Measurements from ENCODE around the gene POGLUT3.

Gene POGLUT3

DNA sequence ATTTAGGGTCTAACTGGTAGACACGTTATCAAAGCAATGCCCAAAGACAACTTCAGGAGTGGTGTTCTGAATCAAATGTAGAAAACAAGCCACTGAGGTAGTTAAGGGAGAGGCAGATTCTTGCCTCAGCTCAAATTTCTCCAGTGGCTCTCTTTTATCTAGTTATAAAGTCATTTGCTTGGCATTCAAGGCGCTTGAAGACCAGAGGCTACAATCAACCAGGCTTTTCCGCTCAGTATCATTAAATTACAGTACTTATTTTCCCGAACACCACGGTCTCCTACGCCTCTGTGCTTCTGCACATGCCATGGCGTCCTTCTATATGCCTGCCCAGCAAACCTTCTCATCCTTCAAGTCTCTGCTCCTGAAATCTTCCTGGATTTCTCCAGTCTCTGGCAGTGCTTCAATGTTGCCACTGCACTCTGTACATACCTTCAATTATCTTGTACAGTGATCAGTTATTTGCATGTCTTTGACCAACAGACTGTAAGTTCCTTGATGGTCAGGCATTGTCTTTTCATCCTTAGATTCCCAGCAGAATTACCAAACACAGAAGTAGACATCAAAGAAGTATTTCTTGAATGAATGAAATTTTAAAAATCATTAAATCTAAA lies 1.4 kb downstream of the POGLUT3 start:
- no peak for DNase-seq (ENCODE audit: low read depth)
- peak overlapping the region; percentile 57 for H3K4me3 ChIP-seq (ENCODE audit: control insufficient read depth, low read depth, low read length)
- TF ChIP-seq CTCF (IDR thresholded peaks at IDR 0.05; ENCODE audit: control insufficient read depth, insufficient read depth, low read depth, low read length, missing control alignments): no peak

GRCh38 chr11:108495326-108495725 lies 2.9 kb downstream of the POGLUT3 start:
- DNase-seq (ENCODE audit: low read depth): no peak
- no peak overlapping the region for H3K4me3 ChIP-seq (ENCODE audit: control insufficient read depth, low read depth, low read length)
- no peak for TF ChIP-seq CTCF (IDR thresholded peaks at IDR 0.05; ENCODE audit: control insufficient read depth, insufficient read depth, low read depth, low read length, missing control alignments)

DNA sequence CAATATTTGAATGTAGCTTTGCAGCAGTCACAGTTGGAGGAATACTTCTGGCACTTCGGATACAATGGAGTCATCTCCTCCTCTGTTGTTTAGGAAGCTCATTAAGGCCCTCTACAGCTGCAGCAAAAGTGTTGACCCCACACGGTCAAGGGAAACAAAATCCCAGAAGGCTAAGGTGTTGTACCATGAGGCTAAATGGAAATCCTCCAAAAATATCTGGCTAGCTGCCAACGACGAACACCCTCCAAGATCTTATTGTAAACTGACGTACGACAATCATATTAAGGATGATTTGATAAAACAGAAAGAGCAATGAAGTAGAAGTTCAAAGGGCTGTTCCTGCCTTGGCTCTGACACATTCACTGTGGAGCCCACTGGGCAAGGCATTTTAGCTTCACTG lies 4.0 kb downstream of the POGLUT3 start:
- no peak for DNase-seq (ENCODE audit: low read depth)
- no peak for TF ChIP-seq CTCF (IDR thresholded peaks at IDR 0.05; ENCODE audit: control insufficient read depth, insufficient read depth, low read depth, low read length, missing control alignments)
- H3K4me3 ChIP-seq (ENCODE audit: control insufficient read depth, low read depth, low read length): no peak overlapping the region

GRCh38 chr11:108491936-108492335 lies 6.2 kb downstream of the POGLUT3 start:
- H3K4me3 ChIP-seq (ENCODE audit: control insufficient read depth, low read depth, low read length): no peak overlapping the region
- TF ChIP-seq CTCF (IDR thresholded peaks at IDR 0.05; ENCODE audit: control insufficient read depth, insufficient read depth, low read depth, low read length, missing control alignments): no peak

DNA sequence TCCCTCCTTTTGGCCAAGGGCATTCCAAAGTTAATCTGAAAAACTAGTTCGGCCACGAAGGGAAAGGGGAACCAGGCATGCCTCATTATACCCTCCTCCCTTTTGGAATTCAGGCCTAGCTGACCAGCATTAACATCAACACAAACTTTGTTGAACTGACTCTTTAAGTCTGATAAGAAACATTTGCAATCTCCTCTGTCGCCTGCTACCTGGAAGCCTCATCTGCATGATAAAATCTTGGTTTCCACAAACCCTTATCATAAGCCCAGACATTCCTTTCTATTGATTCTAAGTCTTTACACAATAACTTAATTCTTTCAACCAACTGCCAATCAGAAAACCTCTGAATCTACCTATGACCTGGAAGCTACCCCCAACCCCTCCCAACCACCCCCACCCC lies 11.4 kb downstream of the POGLUT3 start:
- TF ChIP-seq CTCF (IDR thresholded peaks at IDR 0.05; ENCODE audit: control insufficient read depth, insufficient read depth, low read depth, low read length, missing control alignments): no peak
- H3K4me3 ChIP-seq (ENCODE audit: control insufficient read depth, low read depth, low read length): no peak overlapping the region
- no peak for DNase-seq (ENCODE audit: low read depth)

More at GRCh38 chr11:108491936-108492335, 6.2 kb downstream of the POGLUT3 start:
- DNase-seq (ENCODE audit: low read depth): no peak

DNA sequence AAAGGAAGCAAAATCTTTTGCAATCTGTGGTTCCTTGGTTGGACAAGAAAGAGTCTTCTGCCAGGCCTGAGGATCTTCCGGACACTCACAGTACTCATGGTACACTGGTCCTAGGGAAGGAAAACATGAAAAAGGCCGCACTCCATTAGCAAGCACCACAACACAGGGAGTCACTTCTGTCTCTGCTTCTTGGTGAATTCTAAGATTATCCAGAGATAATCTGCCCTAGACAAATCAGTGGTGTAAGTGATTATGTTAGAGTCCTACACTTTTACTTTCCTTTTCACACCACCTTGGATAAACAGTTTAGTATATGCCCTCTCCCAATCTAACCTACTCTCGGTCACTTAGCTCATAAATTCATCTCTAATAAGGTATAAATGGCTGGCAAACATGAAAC lies 11.9 kb downstream of the POGLUT3 start:
- TF ChIP-seq CTCF (IDR thresholded peaks at IDR 0.05; ENCODE audit: control insufficient read depth, insufficient read depth, low read depth, low read length, missing control alignments): no peak
- no peak overlapping the region for H3K4me3 ChIP-seq (ENCODE audit: control insufficient read depth, low read depth, low read length)
- no peak for DNase-seq (ENCODE audit: low read depth)

DNA sequence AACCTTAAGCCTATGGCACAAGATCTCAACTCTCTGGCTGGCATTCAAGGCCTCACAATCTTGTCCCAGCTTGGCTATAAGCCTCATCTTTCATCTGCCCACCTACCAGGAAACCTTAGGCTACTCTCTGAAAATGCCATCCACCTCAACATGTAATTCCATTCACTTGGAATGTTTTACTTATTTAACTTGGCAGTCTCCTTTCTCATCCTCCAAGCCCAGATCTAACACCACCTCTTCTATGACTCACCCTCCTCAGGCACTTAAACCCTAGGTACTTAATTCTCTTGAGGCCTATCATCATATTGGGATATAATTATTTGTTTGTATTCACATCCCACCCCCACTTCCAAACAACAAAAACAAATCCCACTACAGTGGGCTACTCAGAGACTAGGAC lies 15.0 kb downstream of the POGLUT3 start:
- no peak for DNase-seq (ENCODE audit: low read depth)
- no peak for TF ChIP-seq CTCF (IDR thresholded peaks at IDR 0.05; ENCODE audit: control insufficient read depth, insufficient read depth, low read depth, low read length, missing control alignments)

More for the DNA sequence above, 15.0 kb downstream of the POGLUT3 start:
- H3K4me3 ChIP-seq (ENCODE audit: control insufficient read depth, low read depth, low read length): no peak overlapping the region

Data from AG09309 (cell line).